Osteocyte (in vitro differentiated cells): ENCODE data around the gene GCHFR. TPM values are rescaled to one million over a fixed set of nuclear protein-coding genes. Genes with fewer than 3 reads are reported as not detected.

Source experiments
- DNase-seq: peaks from one replicate; pipeline ENCODE4 v3.0.0; 2021; ENCODE audit warnings: mixed read lengths; ENCODE audit not compliant: unreplicated experiment; ENCODE audit errors: extremely low spot score
- H3K27ac Mint-ChIP-seq: one replicate; pipeline ENCODE4 v1.8.0; 2021; ENCODE audit warnings: mild to moderate bottlenecking, mixed read lengths; ENCODE audit not compliant: unreplicated experiment
- H3K27me3 Mint-ChIP-seq: one replicate; pipeline ENCODE4 v1.8.0; 2021; ENCODE audit warnings: mixed read lengths; ENCODE audit not compliant: unreplicated experiment
- H3K36me3 Mint-ChIP-seq: one replicate; pipeline ENCODE4 v1.8.0; 2021; ENCODE audit warnings: mixed read lengths; ENCODE audit not compliant: unreplicated experiment
- H3K4me1 Mint-ChIP-seq: one replicate; pipeline ENCODE4 v1.8.0; 2021; ENCODE audit warnings: mixed read lengths; ENCODE audit not compliant: unreplicated experiment
- H3K4me3 Mint-ChIP-seq: one replicate; pipeline ENCODE4 v1.8.0; 2021; ENCODE audit warnings: mild to moderate bottlenecking, moderate library complexity, mixed read lengths; ENCODE audit not compliant: unreplicated experiment
- H3K9me3 Mint-ChIP-seq: one replicate; pipeline ENCODE4 v1.8.0; 2021; ENCODE audit warnings: mixed read lengths; ENCODE audit not compliant: unreplicated experiment
- CTCF ChIP-seq: fragments of 200-600 bp; sonication (generic); IDR thresholded peaks from 2 replicates; pipeline ENCODE4 v1.5.0; 2021; ENCODE audit warnings: antibody characterized with exemption, mild to moderate bottlenecking, moderate library complexity
- total RNA-seq: library from RNA; stranded (reverse); gene quantifications from 2 replicates; pipeline ENCODE4 v1.2.1, GENCODE V29; 2021

The GCHFR gene
- total RNA-seq, 1 donor from 2014 or later, result 3.8 TPM

DNA sequence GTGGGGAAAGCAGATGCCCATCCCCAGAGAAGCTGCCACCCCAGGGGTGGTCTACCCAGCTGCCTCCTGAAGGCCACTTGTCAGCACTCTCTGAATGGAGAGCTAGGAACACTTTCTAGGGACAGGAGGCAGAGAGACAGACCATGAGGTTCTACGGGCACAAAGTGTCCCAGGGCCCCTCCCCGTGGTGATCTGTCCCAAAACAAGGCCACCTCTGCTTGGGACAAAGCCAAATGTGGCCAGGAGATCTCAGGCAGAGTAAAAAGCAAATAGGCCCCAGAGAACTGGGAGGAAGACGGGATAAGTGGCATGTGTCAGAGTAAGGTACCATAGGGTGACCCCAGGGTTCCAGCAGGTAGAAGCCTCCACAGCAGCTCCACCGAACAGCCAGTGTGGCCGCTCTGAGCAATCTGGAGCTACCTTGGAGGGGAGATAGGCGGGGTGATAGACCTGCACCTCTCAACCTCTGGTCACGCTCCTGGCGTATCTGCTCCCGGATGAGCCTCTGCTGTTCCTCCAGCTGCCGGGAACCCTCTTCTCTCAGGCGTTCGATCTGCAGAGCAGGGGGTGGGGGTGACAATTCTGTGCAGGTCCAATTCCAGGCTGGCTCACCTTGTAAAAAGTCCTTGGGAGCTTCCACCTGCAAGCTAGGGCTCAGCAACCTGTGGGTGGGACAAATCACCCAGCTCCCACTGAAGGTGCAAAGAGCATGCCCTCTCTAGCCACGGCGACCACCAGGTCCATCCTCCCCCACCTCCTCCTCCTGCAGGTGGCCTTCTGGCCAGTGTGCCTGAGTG is 12.1 kb downstream of the GCHFR start:
- TF ChIP-seq CTCF, result no peak
- Mint-ChIP-seq H3K9me3 (no peaks in the 10 kb centered on the region), H3K4me1 (peaks cover 14% of the 10 kb centered on the region), H3K36me3 (peaks cover 35% of the 10 kb centered on the region), H3K4me3 (no peak overlapping the region), H3K27me3 (no peaks in the 10 kb centered on the region), H3K27ac (no peak overlapping the region)
- DNase-seq, result no peak

GRCh38 chr15:40776537-40777141 is 12.8 kb downstream of the GCHFR start:
- DNase-seq, result no peak
- peaks cover 14% of the 10 kb centered on the region for H3K4me1 Mint-ChIP-seq
- H3K36me3 Mint-ChIP-seq, result peaks cover 29% of the 10 kb centered on the region
- peak overlapping the region; percentile 88 for H3K27ac Mint-ChIP-seq
- H3K9me3 Mint-ChIP-seq, result no peaks in the 10 kb centered on the region
- no peaks in the 10 kb centered on the region for H3K27me3 Mint-ChIP-seq
- no peak for TF ChIP-seq CTCF
- H3K4me3 Mint-ChIP-seq, result no peak overlapping the region

DNA sequence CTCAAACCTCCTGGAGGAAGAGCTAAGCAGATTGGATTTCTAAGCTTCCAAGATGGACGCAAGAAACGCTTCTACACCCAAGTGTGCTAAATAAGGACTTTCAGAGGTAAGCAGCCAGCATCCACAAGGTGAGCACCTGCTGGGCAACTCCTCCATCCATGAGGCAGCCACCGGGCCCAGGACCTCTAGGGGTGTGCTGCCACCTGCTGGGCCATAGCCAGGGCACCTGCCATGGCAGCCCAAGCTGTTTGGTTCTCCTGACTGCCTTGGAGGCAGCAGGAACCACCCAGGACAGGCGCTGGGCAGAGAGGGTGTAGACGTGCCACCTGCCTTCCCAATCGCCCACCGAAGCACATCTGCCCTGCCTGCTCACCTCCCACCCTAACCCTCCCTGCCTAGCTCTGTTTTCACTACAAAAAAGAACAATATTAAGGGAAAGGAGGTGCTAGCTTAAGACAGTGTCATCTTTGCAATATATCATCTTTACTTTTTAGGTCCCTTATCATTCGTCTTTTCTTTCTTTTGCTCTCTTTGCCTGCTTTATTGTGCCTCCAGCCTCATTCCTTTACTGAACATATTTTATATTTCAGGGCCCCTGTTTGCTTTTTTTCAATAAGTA is 18.9 kb downstream of the GCHFR start:
- no peaks in the 10 kb centered on the region for H3K27me3 Mint-ChIP-seq
- H3K9me3 Mint-ChIP-seq, result no peaks in the 10 kb centered on the region
- no peak overlapping the region for H3K4me3 Mint-ChIP-seq
- H3K4me1 Mint-ChIP-seq, result peaks cover 16% of the 10 kb centered on the region
- no peak overlapping the region for H3K27ac Mint-ChIP-seq
- DNase-seq, result no peak
- TF ChIP-seq CTCF, result peak; percentile 58
- peaks cover 13% of the 10 kb centered on the region for H3K36me3 Mint-ChIP-seq

DNA sequence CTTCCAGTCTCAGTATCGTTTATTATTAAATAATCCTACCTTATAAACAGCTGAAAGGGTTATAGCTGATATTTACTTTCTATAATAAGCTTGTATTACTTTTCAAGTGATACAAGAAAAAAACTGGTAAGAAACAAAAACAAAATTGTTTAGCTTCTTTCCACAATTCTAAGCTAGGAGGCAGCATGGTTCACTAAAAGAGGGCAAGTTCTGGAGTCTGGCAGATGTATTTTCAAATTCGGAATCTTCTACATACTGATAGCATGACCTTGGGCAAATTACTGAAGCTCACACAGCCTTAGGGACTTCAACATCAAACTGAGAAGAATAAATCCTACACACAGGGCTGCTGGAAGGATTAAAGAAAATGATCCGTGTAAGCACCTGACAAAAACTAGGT is 21.3 kb downstream of the GCHFR start:
- Mint-ChIP-seq H3K27me3 (no peaks in the 10 kb centered on the region), H3K36me3 (peaks cover 6% of the 10 kb centered on the region), H3K27ac (no peak overlapping the region)

More for the DNA sequence above, 21.3 kb downstream of the GCHFR start:
- no peak for TF ChIP-seq CTCF
- Mint-ChIP-seq H3K4me1 (peaks cover 22% of the 10 kb centered on the region), H3K9me3 (no peaks in the 10 kb centered on the region), H3K4me3 (no peak overlapping the region)
- DNase-seq, result no peak
